ENCODE measurements around the gene GYG1. TPM values are rescaled to one million over a fixed set of nuclear protein-coding genes. Genes with fewer than 3 reads are reported as not detected.

Gene GYG1
- total RNA-seq, 1 experiment from 2014 or later = 18.9 TPM

- no peak overlapping the region for H3K4me2 ChIP-seq (ENCODE audit: low read depth, low read length, poor library complexity, severe bottlenecking)
- H3K27me3 ChIP-seq (ENCODE audit: low read length) = no peaks in the 10 kb centered on the region
- H3K9ac ChIP-seq (ENCODE audit: low read length) = no peak overlapping the region
- H3K9me2 ChIP-seq (replicated peaks; ENCODE audit: insufficient read depth, low read length) = no peaks in the 10 kb centered on the region
- H3K27ac ChIP-seq (ENCODE audit: low read length) = no peak overlapping the region
- H2AFZ ChIP-seq (ENCODE audit: low read length) = no peak overlapping the region
- H3K79me2 ChIP-seq (ENCODE audit: low read length) = peaks cover 17% of the 10 kb centered on the region
- H3K9me3 ChIP-seq (ENCODE audit: low read length) = no peaks in the 10 kb centered on the region
- no peaks in the 10 kb centered on the region for H4K20me1 ChIP-seq (ENCODE audit: insufficient read depth, low read depth, low read length)
- H3K4me1 ChIP-seq (ENCODE audit: low read length) = no peaks in the 10 kb centered on the region
- H3K36me3 ChIP-seq (ENCODE audit: insufficient read depth, low read length) = peaks cover 81% of the 10 kb centered on the region
- DNase-seq = no peak
- no peak overlapping the region for H3K4me3 ChIP-seq (ENCODE audit: low read length)
Observed at GRCh38 chr3:149058198-149058597, 66.9 kb downstream of the GYG1 start.

DNA sequence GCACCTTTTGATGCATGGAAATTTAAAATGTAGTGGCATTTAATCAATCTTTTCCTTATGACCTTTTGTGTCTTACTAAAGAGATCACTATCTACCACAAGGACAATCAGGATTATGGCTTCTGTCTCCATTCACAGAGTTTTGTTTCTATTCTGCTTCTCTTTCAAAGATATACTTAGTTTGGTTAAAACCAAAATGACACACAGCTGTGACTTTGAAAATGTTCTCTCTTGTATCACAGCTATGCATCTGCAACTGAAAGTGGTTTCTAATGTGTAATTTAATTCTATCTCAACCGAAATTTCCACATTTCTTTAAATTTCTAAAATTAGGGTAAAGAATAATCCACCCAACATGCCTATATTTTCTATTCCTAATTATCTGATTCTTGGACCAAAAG, 67.3 kb downstream of the GYG1 start:
- Histone ChIP-seq H3K27ac (ENCODE audit: low read length) (no peak overlapping the region), H3K9ac (ENCODE audit: low read length) (no peak overlapping the region), H3K27me3 (ENCODE audit: low read length) (no peaks in the 10 kb centered on the region), H3K36me3 (ENCODE audit: insufficient read depth, low read length) (peaks cover 81% of the 10 kb centered on the region), H3K9me3 (ENCODE audit: low read length) (no peaks in the 10 kb centered on the region), H2AFZ (ENCODE audit: low read length) (no peak overlapping the region), H3K9me2 (replicated peaks; ENCODE audit: insufficient read depth, low read length) (no peaks in the 10 kb centered on the region), H3K79me2 (ENCODE audit: low read length) (peaks cover 17% of the 10 kb centered on the region), H3K4me2 (ENCODE audit: low read depth, low read length, poor library complexity, severe bottlenecking) (no peak overlapping the region), H3K4me1 (ENCODE audit: low read length) (no peaks in the 10 kb centered on the region), H3K4me3 (ENCODE audit: low read length) (no peak overlapping the region), H4K20me1 (ENCODE audit: insufficient read depth, low read depth, low read length) (no peaks in the 10 kb centered on the region)
- no peak for DNase-seq

GRCh38 chr3:149061776-149062175, 70.4 kb downstream of the GYG1 start:
- no peak overlapping the region for H2AFZ ChIP-seq (ENCODE audit: low read length)
- no peaks in the 10 kb centered on the region for H3K27me3 ChIP-seq (ENCODE audit: low read length)
- H3K79me2 ChIP-seq (ENCODE audit: low read length) = peaks cover 22% of the 10 kb centered on the region
- H3K4me2 ChIP-seq (ENCODE audit: low read depth, low read length, poor library complexity, severe bottlenecking) = no peak overlapping the region
- H4K20me1 ChIP-seq (ENCODE audit: insufficient read depth, low read depth, low read length) = no peaks in the 10 kb centered on the region
- no peaks in the 10 kb centered on the region for H3K9me3 ChIP-seq (ENCODE audit: low read length)
- no peak overlapping the region for H3K9ac ChIP-seq (ENCODE audit: low read length)
- H3K4me1 ChIP-seq (ENCODE audit: low read length) = 0 out of 2 replicates have a peak, but pooled peaks cover 2% of the 10 kb centered on the region
- peaks cover 80% of the 10 kb centered on the region for H3K36me3 ChIP-seq (ENCODE audit: insufficient read depth, low read length)
- H3K9me2 ChIP-seq (replicated peaks; ENCODE audit: insufficient read depth, low read length) = no peaks in the 10 kb centered on the region
- DNase-seq = no peak
- H3K27ac ChIP-seq (ENCODE audit: low read length) = no peak overlapping the region
- H3K4me3 ChIP-seq (ENCODE audit: low read length) = no peak overlapping the region

GRCh38 chr3:149067883-149068282, 76.5 kb downstream of the GYG1 start:
- Histone ChIP-seq H3K9me2 (replicated peaks; ENCODE audit: insufficient read depth, low read length) (no peaks in the 10 kb centered on the region), H3K4me2 (ENCODE audit: low read depth, low read length, poor library complexity, severe bottlenecking) (no peak overlapping the region), H2AFZ (ENCODE audit: low read length) (no peak overlapping the region), H3K27ac (ENCODE audit: low read length) (no peak overlapping the region), H3K36me3 (ENCODE audit: insufficient read depth, low read length) (peaks cover 82% of the 10 kb centered on the region), H3K27me3 (ENCODE audit: low read length) (no peaks in the 10 kb centered on the region), H3K4me1 (ENCODE audit: low read length) (peaks cover 2% of the 10 kb centered on the region; the same call in 1 of the 2 replicates), H4K20me1 (ENCODE audit: insufficient read depth, low read depth, low read length) (no peaks in the 10 kb centered on the region), H3K4me3 (ENCODE audit: low read length) (no peak overlapping the region), H3K9ac (ENCODE audit: low read length) (no peak overlapping the region), H3K79me2 (ENCODE audit: low read length) (peaks cover 31% of the 10 kb centered on the region), H3K9me3 (ENCODE audit: low read length) (no peaks in the 10 kb centered on the region)
- no peak for DNase-seq

Other genes with a start within 250 kb of the GYG1 start
- not detected in 2 replicates for gene CPB1, start 163.7 kb upstream of the GYG1 start, total RNA-seq (2014; rRNA removed; shearing (Covaris generic); ENCODE audit: low replicate concordance)
- gene CPA3, start 126.2 kb upstream of the GYG1 start, total RNA-seq (2014; rRNA removed; shearing (Covaris generic); ENCODE audit: low replicate concordance) = not detected in 2 replicates
- gene HLTF, start 95.0 kb downstream of the GYG1 start, total RNA-seq (2014; rRNA removed; shearing (Covaris generic); ENCODE audit: low replicate concordance) = 53.8 and 84.9 TPM in 2 replicates
- gene HPS3, start 138.1 kb downstream of the GYG1 start, total RNA-seq (2014; rRNA removed; shearing (Covaris generic); ENCODE audit: low replicate concordance) = 38.5 and 62.5 TPM in 2 replicates
- not detected in 2 replicates for gene CP, start 230.3 kb downstream of the GYG1 start, total RNA-seq (2014; rRNA removed; shearing (Covaris generic); ENCODE audit: low replicate concordance)

Measured in Karpas-422 (cell line).